Kidney capillary endothelial cell (primary cell): ENCODE data around the gene MUC15.
"Not testable (repeated sequence)": the region's sequence is repeated elsewhere in the genome, so short reads cannot be mapped to it uniquely, and the experiment has no call there.

Experiments used
- DNase-seq: peaks from one replicate; pipeline ENCODE4 v3.0.0-alpha.2; 2018; ENCODE audit warnings: low spot score

The MUC15 gene

DNA sequence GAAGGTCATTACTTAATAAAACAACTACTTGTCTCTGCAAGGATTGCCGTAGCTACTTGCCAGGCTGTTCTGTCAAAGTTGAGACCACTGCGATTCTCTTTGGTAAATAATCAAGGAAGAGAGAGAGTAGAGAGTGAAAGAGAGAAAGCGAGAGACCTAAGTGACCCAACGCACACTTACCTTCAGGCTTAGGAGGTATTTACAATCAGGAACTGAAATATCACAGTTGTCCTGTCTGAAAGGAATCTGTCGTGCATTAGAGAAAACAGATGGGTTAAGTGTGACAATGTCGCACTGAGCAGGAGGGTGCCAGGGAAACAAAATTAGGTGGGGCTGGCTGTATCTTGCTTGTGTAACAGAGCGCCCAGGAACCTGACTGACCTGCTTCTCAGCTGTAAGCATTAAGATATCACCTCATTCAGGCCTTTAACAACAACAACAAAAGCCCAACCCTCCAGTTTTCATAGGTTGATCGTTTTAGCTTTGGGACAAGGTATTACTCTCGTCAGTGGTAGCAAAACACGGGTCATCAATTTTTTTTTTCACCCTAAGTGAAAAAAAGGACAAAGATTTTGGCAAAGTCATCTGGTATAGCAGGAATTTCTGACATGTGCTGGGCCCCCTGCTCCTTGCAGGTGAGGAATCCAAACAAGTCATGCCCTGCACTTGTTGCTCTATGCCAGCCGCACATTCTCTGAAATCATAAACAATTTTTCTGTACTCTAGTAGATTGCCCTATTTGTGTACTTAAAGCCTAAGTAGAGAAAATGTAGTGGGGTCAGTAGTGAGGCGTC, at the start of gene MUC15:
Gene MUC15, minus strand, starts transcription at position 403 of the 794 bp plus-strand sequence. CDS start 5,169 bp downstream, outside the sequence.
- DNase-seq: no peak

DNA sequence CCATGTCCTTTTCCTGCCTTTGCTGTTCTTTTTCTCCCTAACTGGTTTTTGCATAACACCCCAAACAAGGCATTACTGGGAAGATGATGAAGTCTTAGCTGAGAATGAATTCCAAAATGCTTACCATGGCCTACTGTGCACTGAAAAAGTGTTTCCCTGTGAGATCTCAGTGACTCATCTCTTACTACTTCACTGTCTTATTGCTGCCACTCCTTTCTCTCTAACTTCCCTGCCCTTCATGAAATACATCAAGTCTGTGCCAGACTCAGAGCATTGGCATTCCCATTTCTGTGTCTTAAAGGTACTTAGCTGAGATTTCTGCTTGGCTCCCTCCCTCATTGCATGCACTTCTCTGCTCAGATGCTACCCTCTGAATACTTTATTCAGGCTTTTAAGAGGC, 49.1 kb upstream of the MUC15 start:
- DNase-seq: no peak

DNA sequence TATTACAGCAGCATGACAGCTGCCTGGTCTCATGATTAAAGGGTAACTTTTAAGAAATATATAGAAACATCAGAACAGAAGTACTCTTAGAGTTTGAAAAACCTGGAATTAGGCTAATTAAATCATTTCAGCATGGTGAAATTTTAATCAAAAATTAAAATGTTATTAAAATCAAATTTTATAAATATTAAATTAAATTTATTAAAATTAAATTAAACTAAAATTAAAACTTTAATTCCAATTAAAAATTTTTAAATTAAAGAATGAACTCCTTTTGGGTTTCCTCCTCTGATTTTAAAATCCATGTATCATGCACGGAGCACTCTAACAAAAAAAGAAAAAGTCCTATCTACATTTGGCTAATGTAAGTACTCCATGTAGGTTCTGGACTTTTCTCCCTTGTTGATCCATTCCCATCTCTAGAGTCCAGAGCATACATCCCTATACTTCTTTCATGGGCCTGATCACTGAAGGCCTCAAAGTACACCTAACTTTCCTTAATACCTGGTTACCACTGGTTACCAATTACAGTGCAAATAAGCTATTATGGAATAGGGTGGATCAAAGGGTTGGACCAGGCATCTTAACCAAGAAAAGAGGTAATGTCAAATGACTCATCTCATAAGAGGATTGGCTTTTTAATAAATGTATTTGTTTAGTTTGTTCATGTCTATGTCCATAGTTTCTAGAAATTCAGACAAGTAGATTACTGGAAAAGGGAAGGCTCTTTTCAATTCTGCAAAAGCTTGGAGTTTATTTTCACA, 48.4 kb upstream of the MUC15 start:
- DNase-seq: no peak

DNA sequence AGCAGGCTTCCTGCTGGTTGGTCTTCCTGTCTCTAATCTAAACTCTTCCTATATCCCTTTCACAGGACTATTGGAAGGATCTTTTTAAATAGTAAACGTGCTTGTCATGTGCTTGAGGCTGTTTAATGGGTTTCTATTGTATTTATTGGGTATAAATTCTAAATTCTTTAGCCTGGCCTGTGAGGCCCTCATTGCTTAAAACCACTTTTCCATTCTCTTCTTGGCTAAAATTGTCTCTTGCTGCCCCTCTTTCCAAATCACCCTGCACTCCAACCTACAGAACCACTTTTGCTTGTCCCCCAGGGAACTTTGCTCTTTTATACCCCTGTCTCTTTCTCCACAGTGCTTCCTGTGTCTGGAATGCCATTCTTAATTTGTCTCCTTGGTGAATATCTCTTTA, 46.4 kb upstream of the MUC15 start:
- DNase-seq: no peak

DNA sequence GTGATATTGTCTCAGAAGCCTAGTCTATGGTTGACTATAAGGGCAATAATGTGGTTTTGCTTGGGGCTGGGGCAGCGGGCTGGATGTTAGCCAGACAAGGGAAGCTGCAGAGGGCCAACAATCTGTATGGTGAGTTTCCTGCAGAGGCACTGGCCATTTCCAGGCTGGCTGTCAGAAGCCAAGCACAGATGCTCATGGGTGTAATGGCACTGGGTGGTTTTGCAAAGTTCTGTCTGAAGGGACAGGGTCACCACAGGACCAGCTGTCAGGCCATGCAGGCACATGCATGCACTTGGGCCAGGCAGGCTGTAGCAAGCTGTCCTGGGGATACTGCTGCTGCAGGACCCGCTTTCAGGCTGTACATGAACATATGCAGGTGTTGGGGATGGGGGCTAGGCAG, 41.7 kb upstream of the MUC15 start:
- DNase-seq: no peak

DNA sequence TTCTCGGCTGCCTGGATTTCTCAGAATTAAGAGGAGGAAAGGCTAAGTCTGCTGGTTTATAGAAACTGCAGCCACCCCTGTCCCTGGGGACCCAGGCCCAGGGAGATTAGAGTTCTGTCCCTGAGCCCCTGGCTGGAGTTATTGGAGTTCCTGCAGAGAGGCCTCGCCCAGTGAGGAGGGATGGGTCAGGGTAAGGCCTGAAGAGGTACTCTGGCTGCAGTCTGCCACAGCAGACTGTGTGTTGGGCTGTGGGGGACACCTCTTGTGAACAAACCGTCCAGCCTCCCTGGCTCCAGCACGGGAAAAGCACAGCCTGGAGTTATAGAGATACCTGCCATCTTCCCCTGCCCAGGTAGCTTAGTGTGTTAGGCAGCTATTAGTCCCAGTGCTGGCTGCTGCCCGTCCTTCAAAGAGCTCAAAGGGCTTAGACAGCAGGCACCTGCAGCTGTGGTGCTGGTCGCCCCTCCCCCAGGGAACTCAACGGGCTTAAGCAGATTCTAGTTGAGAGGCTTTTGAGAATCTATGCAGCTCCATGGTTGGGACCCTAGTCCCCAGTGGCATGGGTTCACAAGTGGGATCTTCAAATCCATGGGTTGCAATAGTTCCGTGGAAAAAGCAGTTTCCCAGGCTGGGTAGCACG, 36.6 kb upstream of the MUC15 start:
- no peak for DNase-seq

DNA sequence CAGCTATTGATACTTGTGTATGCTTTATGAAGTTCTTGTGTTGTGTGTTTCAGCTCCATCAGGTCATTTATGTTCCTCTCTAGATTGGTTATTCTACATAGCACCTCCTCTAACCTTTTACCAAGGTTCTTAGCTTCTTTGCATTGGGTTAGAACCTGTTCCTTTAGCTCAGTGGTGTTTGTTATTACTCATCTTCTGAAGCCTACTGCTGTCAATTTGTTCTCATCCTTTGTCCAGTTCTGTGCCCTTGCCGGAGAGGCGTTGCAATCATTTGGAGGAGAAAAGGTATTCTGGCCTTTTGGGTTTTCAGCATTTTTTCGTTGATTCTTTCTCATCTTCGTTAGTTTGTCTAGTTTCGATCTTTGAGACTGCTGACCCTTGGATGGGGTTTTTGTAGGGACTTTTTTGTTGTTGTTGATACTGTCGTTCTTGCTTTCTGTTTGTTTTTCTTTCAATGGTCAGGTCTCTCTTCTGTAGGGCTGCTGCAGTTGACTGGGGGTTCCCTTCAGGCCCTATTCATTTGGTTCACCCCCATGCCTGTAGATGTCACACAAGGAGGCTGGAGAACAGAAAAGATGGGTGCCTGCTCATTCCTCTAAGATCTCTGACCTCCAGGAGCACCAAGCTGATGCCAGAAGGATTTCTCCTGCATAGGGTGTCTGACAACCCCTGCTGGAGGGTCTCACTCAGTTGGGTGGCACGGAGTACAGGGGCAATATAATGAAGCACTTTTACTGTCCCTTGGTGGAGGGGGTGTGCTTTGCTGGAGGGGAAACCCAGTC, 35.9 kb upstream of the MUC15 start:
- no peak for DNase-seq

- DNase-seq: no peak
Observed at GRCh38 chr11:26599876-26600434, 27.9 kb upstream of the MUC15 start.

- no peak for DNase-seq
Observed at GRCh38 chr11:26599425-26599824, 27.4 kb upstream of the MUC15 start.

GRCh38 chr11:26597899-26598298, 25.8 kb upstream of the MUC15 start:
- DNase-seq: no peak

- DNase-seq: not testable (repeated sequence)
Observed at GRCh38 chr11:26597049-26597689, 25.1 kb upstream of the MUC15 start.

- not testable (repeated sequence) for DNase-seq
Observed at GRCh38 chr11:26595207-26595865, 23.3 kb upstream of the MUC15 start.

GRCh38 chr11:26593691-26594090, 21.6 kb upstream of the MUC15 start:
- no peak for DNase-seq

GRCh38 chr11:26587073-26587472, 15.0 kb upstream of the MUC15 start:
- no peak for DNase-seq

DNA sequence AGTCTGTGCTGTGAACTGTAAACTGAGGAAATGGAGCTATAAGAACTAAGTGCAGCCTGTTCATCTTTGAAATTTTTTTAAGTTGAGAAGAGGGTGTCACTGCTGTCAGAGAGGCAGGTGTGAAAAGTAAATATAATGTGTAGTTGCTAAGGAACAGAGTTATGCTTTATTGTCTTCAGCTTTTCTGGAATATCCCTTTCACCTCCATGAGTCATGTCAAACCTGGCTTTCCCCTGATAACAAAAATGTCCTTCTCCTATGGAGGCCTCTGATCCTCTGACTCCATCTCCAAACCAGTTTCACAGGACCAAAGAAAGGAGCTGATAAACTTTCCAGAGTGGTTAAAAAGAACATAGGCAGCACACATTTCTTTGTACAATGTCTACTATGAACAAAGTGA, 12.8 kb upstream of the MUC15 start:
- DNase-seq: no peak

- DNase-seq: no peak
Observed at GRCh38 chr11:26583550-26583949, 11.5 kb upstream of the MUC15 start.

DNA sequence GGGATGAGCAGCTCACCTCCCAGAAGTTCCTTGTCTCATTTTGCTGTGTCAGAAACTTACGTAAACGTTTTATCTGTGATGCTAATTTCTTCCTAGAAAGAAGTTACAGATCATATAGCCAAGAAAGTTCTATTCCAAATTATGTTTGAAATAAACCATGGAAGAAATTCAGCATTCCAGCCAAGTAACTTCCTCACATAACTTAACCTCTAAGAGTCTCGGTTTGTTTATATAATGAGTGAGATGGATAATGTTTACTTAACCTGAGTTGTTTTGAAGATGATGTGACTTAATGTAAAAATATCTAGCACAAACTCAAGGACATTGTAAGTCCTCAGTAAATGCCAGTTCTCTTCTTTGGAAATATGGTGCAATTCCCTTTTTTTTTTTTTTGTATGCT, 8.9 kb upstream of the MUC15 start:
- no peak for DNase-seq

- DNase-seq: no peak
Observed at GRCh38 chr11:26579683-26580082, 7.6 kb upstream of the MUC15 start.

DNA sequence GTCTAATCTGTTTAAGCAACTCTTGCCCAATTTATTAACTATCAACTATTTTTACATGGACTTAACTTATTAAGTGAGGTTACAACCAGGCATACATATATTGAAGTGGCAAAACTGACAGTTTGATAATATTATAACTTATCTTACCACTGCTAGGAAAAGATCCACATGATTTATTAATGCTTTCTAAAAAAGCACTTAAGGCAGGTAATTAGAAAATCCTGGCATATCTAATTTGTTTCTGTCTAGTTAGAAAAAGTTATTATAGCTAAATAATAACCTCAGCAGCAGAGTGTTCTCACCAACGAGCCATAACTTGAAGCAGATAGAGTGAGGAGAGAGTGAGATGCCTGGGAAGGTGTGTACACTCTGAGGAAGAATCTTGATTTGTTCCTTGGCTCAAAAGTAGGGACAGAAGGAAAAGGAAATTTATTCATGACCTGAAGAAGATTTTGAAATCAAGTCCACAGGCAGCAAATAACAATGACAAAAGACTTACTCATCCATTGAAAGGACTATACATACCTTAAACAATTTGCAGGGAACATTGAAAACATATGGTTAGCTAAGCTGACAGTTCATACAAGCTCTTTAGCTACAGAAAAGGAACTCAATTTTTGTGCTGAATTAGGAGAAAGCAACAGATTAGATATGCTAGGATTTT, 7.1 kb upstream of the MUC15 start:
- no peak for DNase-seq

DNA sequence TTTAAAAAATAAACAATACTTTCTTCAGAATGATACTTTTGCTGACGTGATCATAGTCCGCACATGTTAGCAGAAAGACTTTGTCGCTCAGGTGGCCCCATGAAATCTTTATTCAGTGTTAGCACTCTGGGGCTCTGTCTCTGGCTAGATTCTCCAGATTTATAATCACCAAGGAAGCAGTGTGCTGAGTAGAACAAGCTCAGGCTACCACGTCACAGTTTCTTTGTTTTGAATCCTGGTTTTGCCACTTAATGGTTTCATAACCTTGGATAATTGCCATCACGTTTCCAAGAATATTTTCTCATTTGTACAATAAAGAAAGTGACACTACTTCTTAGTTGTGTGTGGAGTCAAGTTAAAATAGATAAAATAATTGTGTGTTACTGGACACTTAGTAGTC, 3.9 kb upstream of the MUC15 start:
- no peak for DNase-seq
